T-helper 22 cell (primary cell): ENCODE data around the gene SDF2L1.
"Not testable (repeated sequence)": the region's sequence is repeated elsewhere in the genome, so short reads cannot be mapped to it uniquely, and the experiment has no call there.

ENCODE experiments used
- DNase-seq: peaks from one replicate; pipeline ENCODE4 v3.0.0-alpha.2; 2020; ENCODE audit warnings: low read depth

Gene SDF2L1

GRCh38 chr22:21686634-21687393 lies 44.7 kb downstream of the SDF2L1 start:
- no peak for DNase-seq

DNA sequence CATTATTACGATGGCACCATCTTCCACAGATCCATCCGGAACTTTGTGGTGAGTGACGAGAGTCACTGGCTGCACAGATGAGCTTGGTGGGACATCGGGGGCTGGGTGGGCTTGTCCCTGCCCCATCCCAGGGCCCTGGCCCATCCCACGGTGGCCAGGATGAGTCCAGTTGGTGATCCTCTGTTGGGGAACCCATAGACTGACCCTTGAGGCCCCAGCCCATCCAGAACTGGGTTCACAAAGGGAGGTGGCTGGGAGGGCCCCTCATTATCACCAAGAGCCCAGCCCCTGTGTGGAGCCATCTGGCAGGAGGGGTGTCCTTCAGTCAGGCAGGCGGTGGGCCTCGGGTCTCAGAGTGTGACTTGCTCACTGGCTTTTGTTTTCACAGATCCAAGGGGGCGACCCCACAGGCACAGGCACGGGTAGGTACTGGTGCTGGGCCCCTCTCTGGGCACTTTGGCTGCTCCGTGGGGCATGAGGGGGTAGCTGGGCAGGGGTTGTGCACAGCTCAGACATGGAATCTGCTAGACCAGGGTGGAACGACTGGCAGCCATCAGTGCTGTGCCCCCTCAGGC lies 45.7 kb downstream of the SDF2L1 start:
- no peak for DNase-seq

DNA sequence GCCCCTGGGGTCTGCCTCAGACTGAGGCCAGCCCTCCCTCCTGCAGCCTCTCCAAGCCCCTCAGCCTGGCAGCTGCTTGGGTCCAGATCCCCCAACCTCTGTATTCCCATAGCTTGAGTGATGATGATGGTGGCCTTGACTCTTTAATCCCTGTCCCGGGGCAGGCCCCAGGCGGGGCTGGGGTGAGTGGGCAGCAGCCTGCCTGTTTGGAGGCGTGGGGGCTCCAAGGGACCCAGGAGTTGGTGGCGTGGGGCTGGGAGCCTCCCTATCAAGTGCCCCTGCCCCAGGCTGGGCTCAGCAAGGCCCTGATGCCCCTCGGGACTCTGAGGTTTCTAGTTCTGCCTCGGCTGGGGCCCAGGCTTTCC lies 46.2 kb downstream of the SDF2L1 start:
- no peak for DNase-seq

GRCh38 chr22:21688706-21689381 lies 46.7 kb downstream of the SDF2L1 start:
- no peak for DNase-seq

DNA sequence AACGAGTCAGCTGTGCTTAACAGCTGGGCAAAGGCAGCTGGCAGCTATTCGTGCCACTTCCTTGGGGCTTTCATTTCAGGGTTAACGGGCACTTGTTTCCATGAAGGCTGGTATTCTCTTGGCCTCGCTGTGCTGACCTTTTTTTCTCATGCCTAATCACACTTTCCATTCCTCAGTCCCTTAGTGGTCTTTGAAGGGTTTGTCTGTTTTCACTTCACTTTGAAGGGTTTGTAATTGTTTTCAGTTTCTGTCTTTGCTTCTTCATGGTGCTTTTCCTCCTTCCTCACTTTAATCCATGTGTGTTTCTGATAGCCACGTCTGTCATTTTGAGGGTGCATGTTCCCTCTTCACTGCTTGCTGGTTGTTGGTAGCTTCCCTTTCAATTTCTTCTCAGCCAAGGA lies 48.3 kb downstream of the SDF2L1 start:
- DNase-seq = no peak

DNA sequence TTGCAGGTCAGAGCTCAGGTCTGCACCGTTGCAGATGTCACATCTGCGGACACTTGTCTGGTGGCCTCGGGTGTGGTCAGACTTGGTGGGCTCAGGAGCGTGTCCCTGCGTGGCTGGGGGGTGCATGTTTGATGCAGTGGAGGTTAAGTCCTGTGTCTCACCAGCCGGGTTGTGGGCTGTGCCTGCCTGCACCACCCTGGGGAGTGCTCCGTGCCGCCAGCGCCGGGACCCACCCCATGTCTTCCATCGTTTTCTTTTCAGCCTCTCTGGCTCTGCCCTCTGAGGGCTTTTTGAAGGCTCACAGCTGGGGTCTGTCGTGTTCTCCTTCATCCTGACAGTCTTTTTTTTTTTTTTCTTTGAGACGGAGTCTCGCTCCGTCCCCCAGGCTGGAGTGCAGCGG lies 49.7 kb downstream of the SDF2L1 start:
- no peak for DNase-seq

GRCh38 chr22:21692856-21693255 lies 50.8 kb downstream of the SDF2L1 start:
- DNase-seq = not testable (repeated sequence)

- no peak for DNase-seq
Measured at GRCh38 chr22:21693333-21693998, 51.4 kb downstream of the SDF2L1 start.
